MCF 10A (cell line): ENCODE measurements around the gene SAPCD1. TPM values are rescaled to one million over a fixed set of nuclear protein-coding genes. Genes with fewer than 3 reads are reported as not detected.
A peak's percentile ranks its signal among the peaks of the same experiment; 100 is the strongest.

Experiments
- BruUV-seq: library from RNA; stranded (reverse); fragments of 400-500 nt; replicated peaks from 2 replicates; lab custom pipeline; 2021; lab: Mats Ljungman, UMichigan
- CTCF ChIA-PET: fragments of 300-600 bp; sonication (Branson Sonifier 250); formaldehyde crosslinking; extraction: SDS; loops from one replicate; lab custom pipeline; 2021; ENCODE audit warnings: antibody characterized with exemption, inconsistent platforms; lab: Yijun Ruan, JAX
- POLR2A ChIA-PET: fragments of 300-600, 350-650 bp; sonication (Branson Sonifier 250); formaldehyde crosslinking; extraction: SDS; loops from one replicate; lab custom pipeline; 2020; ENCODE audit warnings: antibody characterized with exemption, inconsistent platforms; lab: Yijun Ruan, JAX
- DNase-seq: peaks from one replicate; pipeline ENCODE4 v3.0.0-alpha.2; 2018; ENCODE audit not compliant: unreplicated experiment
- H3K27ac Mint-ChIP-seq: one replicate; pipeline ENCODE4 v1.8.0; 2022; ENCODE audit warnings: mild to moderate bottlenecking, low read depth, mixed read lengths; ENCODE audit not compliant: unreplicated experiment
- H3K27me3 Mint-ChIP-seq: one replicate; pipeline ENCODE4 v1.8.0; 2022; ENCODE audit warnings: mixed read lengths; ENCODE audit not compliant: insufficient read depth, unreplicated experiment
- H3K36me3 Mint-ChIP-seq: one replicate; pipeline ENCODE4 v1.8.0; 2022; ENCODE audit warnings: mild to moderate bottlenecking, moderate library complexity, mixed read lengths; ENCODE audit not compliant: insufficient read depth, unreplicated experiment
- H3K4me1 Mint-ChIP-seq: one replicate; pipeline ENCODE4 v1.8.0; 2022; ENCODE audit warnings: mixed read lengths; ENCODE audit not compliant: insufficient read depth, unreplicated experiment
- H3K4me3 Mint-ChIP-seq: one replicate; pipeline ENCODE4 v1.8.0; 2022; ENCODE audit warnings: mild to moderate bottlenecking, moderate library complexity, mixed read lengths; ENCODE audit not compliant: unreplicated experiment
- H3K9me3 Mint-ChIP-seq: one replicate; pipeline ENCODE4 v1.8.0; 2022; ENCODE audit warnings: mixed read lengths; ENCODE audit not compliant: unreplicated experiment
- intact Hi-C: fragments of 100-400 bp; cut with micrococcal nuclease; formaldehyde crosslinking; loops from 2 replicates; pipeline ENCODE4 v1.14.1; 2022
- total RNA-seq: library from RNA; stranded (reverse); gene quantifications from 2 replicates; pipeline ENCODE4 v1.2.3, GENCODE V29; 2022
- TF ChIP-seq, protein P1 (sequence below): fragments of 200-600 bp; IDR thresholded peaks from one replicate; pipeline ENCODE4 v1.8.0; 2022; ENCODE audit warnings: antibody characterized with exemption, mild to moderate bottlenecking; ENCODE audit not compliant: unreplicated experiment

SAPCD1 gene
- total RNA-seq, 1 experiment from 2014 or later, result 5.1 TPM

DNA sequence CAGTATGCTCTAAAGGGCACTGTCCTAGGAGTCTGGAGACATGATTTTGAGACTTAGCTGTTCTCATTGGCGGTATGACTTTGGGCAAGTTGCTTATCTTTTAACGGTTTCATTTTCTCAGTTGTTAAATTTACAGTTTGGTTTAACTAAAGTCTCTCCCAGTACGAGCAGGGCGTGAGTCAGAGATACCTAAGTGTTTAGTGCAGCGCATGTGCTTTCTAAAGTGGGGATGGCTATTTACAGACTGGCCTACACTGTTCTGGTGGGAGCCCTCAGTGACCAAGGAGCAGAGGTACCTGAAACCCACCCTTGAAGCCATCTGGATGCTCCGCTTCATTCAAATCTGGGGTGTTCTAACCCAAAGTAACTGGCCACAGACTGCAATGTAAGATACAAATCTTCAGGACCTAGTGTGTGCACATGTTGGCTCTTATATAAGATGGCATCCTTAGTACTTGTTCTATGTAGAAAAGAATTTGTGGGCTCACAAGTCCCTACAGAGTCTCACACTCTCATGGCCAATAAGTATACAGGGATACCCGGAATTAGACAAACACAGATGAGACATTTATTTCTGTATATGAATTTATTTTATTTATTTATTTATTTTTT, 11.9 kb upstream of the SAPCD1 start:
- no peak for DNase-seq
- no peaks in the 10 kb centered on the region for H3K9me3 Mint-ChIP-seq
- H3K27me3 Mint-ChIP-seq, result no peaks in the 10 kb centered on the region
- H3K4me3 Mint-ChIP-seq, result no peak overlapping the region
- intact Hi-C loops, result no loop called here
- H3K4me1 Mint-ChIP-seq, result peaks cover 10% of the 10 kb centered on the region
- no TSS peak for BruUV-seq
- CTCF ChIA-PET, result interaction anchor here (0.6 to 2.6 kb wide), 3 partner anchors 19 to 98 kb away, joined by 4 to 8 read pairs (median 4); partner anchors contain the start of gene BAG6
- no peak overlapping the region for H3K27ac Mint-ChIP-seq
- H3K36me3 Mint-ChIP-seq, result peaks cover 7% of the 10 kb centered on the region
- POLR2A ChIA-PET, result interaction anchor here (0.6 to 1.5 kb wide), 2 partner anchors 11 to 438 kb away, joined by 3 to 8 read pairs; partner anchors contain the start of gene MSH5
- TF ChIP-seq, protein P1, sequence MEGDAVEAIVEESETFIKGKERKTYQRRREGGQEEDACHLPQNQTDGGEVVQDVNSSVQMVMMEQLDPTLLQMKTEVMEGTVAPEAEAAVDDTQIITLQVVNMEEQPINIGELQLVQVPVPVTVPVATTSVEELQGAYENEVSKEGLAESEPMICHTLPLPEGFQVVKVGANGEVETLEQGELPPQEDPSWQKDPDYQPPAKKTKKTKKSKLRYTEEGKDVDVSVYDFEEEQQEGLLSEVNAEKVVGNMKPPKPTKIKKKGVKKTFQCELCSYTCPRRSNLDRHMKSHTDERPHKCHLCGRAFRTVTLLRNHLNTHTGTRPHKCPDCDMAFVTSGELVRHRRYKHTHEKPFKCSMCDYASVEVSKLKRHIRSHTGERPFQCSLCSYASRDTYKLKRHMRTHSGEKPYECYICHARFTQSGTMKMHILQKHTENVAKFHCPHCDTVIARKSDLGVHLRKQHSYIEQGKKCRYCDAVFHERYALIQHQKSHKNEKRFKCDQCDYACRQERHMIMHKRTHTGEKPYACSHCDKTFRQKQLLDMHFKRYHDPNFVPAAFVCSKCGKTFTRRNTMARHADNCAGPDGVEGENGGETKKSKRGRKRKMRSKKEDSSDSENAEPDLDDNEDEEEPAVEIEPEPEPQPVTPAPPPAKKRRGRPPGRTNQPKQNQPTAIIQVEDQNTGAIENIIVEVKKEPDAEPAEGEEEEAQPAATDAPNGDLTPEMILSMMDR, result no peak

DNA sequence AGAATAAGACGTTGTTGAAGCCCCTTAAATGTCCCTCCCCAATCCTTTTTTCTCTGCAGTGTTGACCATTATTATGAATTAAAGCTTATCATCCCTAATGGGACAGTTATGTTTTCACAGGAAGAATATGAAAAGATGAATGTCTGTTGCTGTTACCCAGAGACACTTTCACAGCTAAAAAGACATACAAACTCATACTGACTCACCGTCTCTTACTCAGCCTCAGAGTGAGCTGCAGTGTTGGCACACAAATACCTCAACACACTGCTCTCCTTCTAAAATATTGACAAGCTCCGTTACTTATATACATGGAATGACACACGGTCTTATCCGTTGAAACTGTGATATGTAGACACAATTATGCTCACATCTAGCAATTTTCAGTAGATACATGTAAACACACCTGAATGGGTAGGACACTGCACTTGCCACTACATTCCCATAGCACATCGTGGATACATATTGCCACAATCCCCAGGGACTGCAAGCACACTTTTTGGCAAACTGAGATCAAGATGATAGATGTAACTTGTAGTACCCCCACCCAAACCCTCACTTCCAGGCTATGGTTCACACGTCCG, 9.6 kb upstream of the SAPCD1 start:
- intact Hi-C loops, result no loop called here
- Mint-ChIP-seq H3K4me3 (no peak overlapping the region), H3K9me3 (no peaks in the 10 kb centered on the region), H3K27ac (no peak overlapping the region), H3K4me1 (peaks cover 10% of the 10 kb centered on the region), H3K36me3 (peaks cover 8% of the 10 kb centered on the region), H3K27me3 (no peaks in the 10 kb centered on the region)
- ChIA-PET POLR2A (interaction anchor here (0.5 to 2.5 kb wide), 15 partner anchors 11 to 1372 kb away, joined by 3 to 13 read pairs (median 3); partner anchors contain the start of genes CLIC1, GPANK1, HSPA1B and LSM2), CTCF (interaction anchor here (0.6 to 2.6 kb wide), 2 partner anchors 17 to 58 kb away, joined by 3 to 8 read pairs; no protein-coding TSS in a partner anchor)
- DNase-seq, result peak; percentile 60
- TF ChIP-seq, protein P1, result no peak
- no TSS peak for BruUV-seq

DNA sequence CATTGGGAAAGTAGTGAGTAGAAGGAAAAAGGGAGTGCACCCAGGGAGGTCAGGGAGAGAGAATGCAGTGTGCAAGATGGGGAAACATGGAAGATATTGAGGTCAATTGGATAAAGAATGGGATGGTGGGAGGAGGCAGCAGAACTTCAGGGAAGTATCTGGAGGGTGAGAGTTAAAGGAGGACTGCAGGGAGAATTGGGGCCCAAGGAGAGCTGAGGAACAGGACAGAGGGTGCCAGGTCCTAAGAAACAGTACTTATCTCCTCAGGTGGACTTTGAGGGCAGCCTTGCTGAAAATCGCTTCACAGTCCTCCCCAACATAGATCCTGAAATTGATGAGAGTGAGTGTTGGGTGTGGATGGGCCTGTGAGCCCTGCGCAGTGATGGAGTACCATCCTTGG, 4.2 kb upstream of the SAPCD1 start:
- no peak overlapping the region for H3K27ac Mint-ChIP-seq
- CTCF ChIA-PET, result interaction anchor here (3.0 kb wide), 1 partner anchor 11 kb away, joined by 15 read pairs; no protein-coding TSS in a partner anchor
- POLR2A ChIA-PET, result interaction anchor here (0.5 to 1.7 kb wide), 5 partner anchors 15 to 1611 kb away, joined by 3 to 4 read pairs (median 4); no protein-coding TSS in a partner anchor

DNA sequence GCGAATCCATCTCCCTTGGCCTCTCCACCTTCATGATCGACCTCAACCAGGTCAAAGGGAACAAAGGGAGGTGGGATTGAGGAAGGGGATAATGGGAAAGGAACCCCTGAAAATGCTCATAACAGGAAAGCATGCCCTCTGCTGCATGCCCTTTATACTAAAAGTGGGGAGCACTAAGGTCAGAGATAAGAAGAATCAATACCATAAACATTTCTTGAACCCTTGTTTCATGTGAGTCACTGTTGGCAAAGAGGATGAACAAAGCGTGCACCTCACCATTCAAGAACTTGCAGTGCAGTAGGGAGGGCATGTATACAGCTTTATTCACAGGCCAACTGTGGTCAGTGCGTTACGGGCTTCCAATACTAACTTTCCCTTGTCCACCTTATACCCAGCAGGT, 1.7 kb upstream of the SAPCD1 start:
- ChIA-PET CTCF (no interaction called here), POLR2A (no interaction called here)
- no peaks in the 10 kb centered on the region for H3K4me1 Mint-ChIP-seq
- H3K27ac Mint-ChIP-seq, result no peak overlapping the region
- no peak for DNase-seq
- H3K27me3 Mint-ChIP-seq, result no peaks in the 10 kb centered on the region
- TF ChIP-seq, protein P1, result no peak
- BruUV-seq, result no TSS peak
- peaks cover 4% of the 10 kb centered on the region for H3K36me3 Mint-ChIP-seq
- intact Hi-C loops, result no loop called here
- no peaks in the 10 kb centered on the region for H3K9me3 Mint-ChIP-seq
- H3K4me3 Mint-ChIP-seq, result no peak overlapping the region

More for the DNA sequence above, 4.2 kb upstream of the SAPCD1 start:
- no peak overlapping the region for H3K4me3 Mint-ChIP-seq
- H3K36me3 Mint-ChIP-seq, result peaks cover 4% of the 10 kb centered on the region
- no peak for DNase-seq
- TF ChIP-seq, protein P1, result no peak
- H3K27me3 Mint-ChIP-seq, result no peaks in the 10 kb centered on the region
- BruUV-seq, result no TSS peak
- intact Hi-C loops, result no loop called here
- H3K4me1 Mint-ChIP-seq, result no peaks in the 10 kb centered on the region
- no peaks in the 10 kb centered on the region for H3K9me3 Mint-ChIP-seq
